ENCODE results near the gene ANK3.

Gene ANK3

GRCh38 chr10:60086421-60086820 is 303.3 kb downstream of the ANK3 start:
- Mint-ChIP-seq H3K36me3 (ENCODE audit: low read depth) (no peaks in the 10 kb centered on the region), H3K27ac (no peak overlapping the region), H3K4me3 (no peak overlapping the region), H3K9me3 (no peaks in the 10 kb centered on the region), H3K4me1 (ENCODE audit: low read depth) (no peaks in the 10 kb centered on the region), H3K27me3 (no peaks in the 10 kb centered on the region)
- intact Hi-C loops (cut with micrococcal nuclease) = no loop called here

GRCh38 chr10:60082744-60083344 is 306.8 kb downstream of the ANK3 start:
- Mint-ChIP-seq H3K9me3 (no peaks in the 10 kb centered on the region), H3K27me3 (no peaks in the 10 kb centered on the region), H3K27ac (no peak overlapping the region), H3K36me3 (ENCODE audit: low read depth) (no peaks in the 10 kb centered on the region), H3K4me1 (ENCODE audit: low read depth) (no peaks in the 10 kb centered on the region), H3K4me3 (no peak overlapping the region)
- intact Hi-C loops (cut with micrococcal nuclease) = no loop called here

- H3K27me3 Mint-ChIP-seq = no peaks in the 10 kb centered on the region
- no peak overlapping the region for H3K4me3 Mint-ChIP-seq
- H3K9me3 Mint-ChIP-seq = no peaks in the 10 kb centered on the region
- no peaks in the 10 kb centered on the region for H3K36me3 Mint-ChIP-seq (ENCODE audit: low read depth)
- no peak overlapping the region for H3K27ac Mint-ChIP-seq
- H3K4me1 Mint-ChIP-seq (ENCODE audit: low read depth) = no peaks in the 10 kb centered on the region
- intact Hi-C loops (cut with micrococcal nuclease) = no loop called here
Observed at GRCh38 chr10:60082341-60082740, 307.3 kb downstream of the ANK3 start.

GRCh38 chr10:60073781-60074656 is 315.7 kb downstream of the ANK3 start:
- H3K27me3 Mint-ChIP-seq = no peaks in the 10 kb centered on the region
- intact Hi-C loops (cut with micrococcal nuclease) = no loop called here
- H3K4me1 Mint-ChIP-seq (ENCODE audit: low read depth) = no peaks in the 10 kb centered on the region
- no peak overlapping the region for H3K4me3 Mint-ChIP-seq
- H3K9me3 Mint-ChIP-seq = peaks cover 8% of the 10 kb centered on the region
- no peaks in the 10 kb centered on the region for H3K36me3 Mint-ChIP-seq (ENCODE audit: low read depth)
- no peak overlapping the region for H3K27ac Mint-ChIP-seq

- H3K27me3 Mint-ChIP-seq = no peaks in the 10 kb centered on the region
- no peak overlapping the region for H3K4me3 Mint-ChIP-seq
- intact Hi-C loops (cut with micrococcal nuclease) = no loop called here
- no peaks in the 10 kb centered on the region for H3K36me3 Mint-ChIP-seq (ENCODE audit: low read depth)
- no peak overlapping the region for H3K27ac Mint-ChIP-seq
- H3K9me3 Mint-ChIP-seq = peaks cover 8% of the 10 kb centered on the region
- no peaks in the 10 kb centered on the region for H3K4me1 Mint-ChIP-seq (ENCODE audit: low read depth)
Observed at GRCh38 chr10:60073397-60073780, 316.3 kb downstream of the ANK3 start.

- intact Hi-C loops (cut with micrococcal nuclease) = no loop called here
- no peaks in the 10 kb centered on the region for H3K4me1 Mint-ChIP-seq (ENCODE audit: low read depth)
- no peaks in the 10 kb centered on the region for H3K27me3 Mint-ChIP-seq
- H3K27ac Mint-ChIP-seq = no peak overlapping the region
- H3K4me3 Mint-ChIP-seq = no peak overlapping the region
- H3K36me3 Mint-ChIP-seq (ENCODE audit: low read depth) = no peaks in the 10 kb centered on the region
- H3K9me3 Mint-ChIP-seq = no peaks in the 10 kb centered on the region
Observed at GRCh38 chr10:60069311-60069710, 320.4 kb downstream of the ANK3 start.

- H3K9me3 Mint-ChIP-seq = no peaks in the 10 kb centered on the region
- no peak overlapping the region for H3K4me3 Mint-ChIP-seq
- intact Hi-C loops (cut with micrococcal nuclease) = no loop called here
- no peaks in the 10 kb centered on the region for H3K4me1 Mint-ChIP-seq (ENCODE audit: low read depth)
- no peak overlapping the region for H3K27ac Mint-ChIP-seq
- H3K27me3 Mint-ChIP-seq = no peaks in the 10 kb centered on the region
- no peaks in the 10 kb centered on the region for H3K36me3 Mint-ChIP-seq (ENCODE audit: low read depth)
Observed at GRCh38 chr10:60050366-60050765, 339.3 kb downstream of the ANK3 start.

GRCh38 chr10:60048091-60048501 is 341.6 kb downstream of the ANK3 start:
- H3K4me3 Mint-ChIP-seq = no peak overlapping the region
- no peaks in the 10 kb centered on the region for H3K9me3 Mint-ChIP-seq
- intact Hi-C loops (cut with micrococcal nuclease) = loop anchor here (5.0 kb wide), 1 partner anchor 421 kb away; no protein-coding TSS in a partner anchor
- no peaks in the 10 kb centered on the region for H3K4me1 Mint-ChIP-seq (ENCODE audit: low read depth)
- no peaks in the 10 kb centered on the region for H3K36me3 Mint-ChIP-seq (ENCODE audit: low read depth)
- H3K27ac Mint-ChIP-seq = no peak overlapping the region
- H3K27me3 Mint-ChIP-seq = no peaks in the 10 kb centered on the region

GRCh38 chr10:60045571-60045970 is 344.1 kb downstream of the ANK3 start:
- Mint-ChIP-seq H3K27ac (no peak overlapping the region), H3K9me3 (no peaks in the 10 kb centered on the region), H3K36me3 (ENCODE audit: low read depth) (no peaks in the 10 kb centered on the region), H3K4me1 (ENCODE audit: low read depth) (peaks cover 12% of the 10 kb centered on the region), H3K4me3 (no peak overlapping the region), H3K27me3 (no peaks in the 10 kb centered on the region)
- intact Hi-C loops (cut with micrococcal nuclease) = loop anchor here (5.0 kb wide), 1 partner anchor 418 kb away; no protein-coding TSS in a partner anchor

- Mint-ChIP-seq H3K36me3 (ENCODE audit: low read depth) (no peaks in the 10 kb centered on the region), H3K4me3 (no peak overlapping the region), H3K27me3 (no peaks in the 10 kb centered on the region), H3K4me1 (ENCODE audit: low read depth) (peaks cover 12% of the 10 kb centered on the region), H3K9me3 (no peaks in the 10 kb centered on the region), H3K27ac (no peak overlapping the region)
- intact Hi-C loops (cut with micrococcal nuclease) = loop anchor here (5.0 kb wide), 1 partner anchor 418 kb away; no protein-coding TSS in a partner anchor
Observed at GRCh38 chr10:60044971-60045370, 344.7 kb downstream of the ANK3 start.

GRCh38 chr10:60044242-60044641 is 345.4 kb downstream of the ANK3 start:
- Mint-ChIP-seq H3K4me1 (ENCODE audit: low read depth) (peaks cover 12% of the 10 kb centered on the region), H3K4me3 (no peak overlapping the region), H3K9me3 (no peaks in the 10 kb centered on the region), H3K36me3 (ENCODE audit: low read depth) (no peaks in the 10 kb centered on the region), H3K27me3 (no peaks in the 10 kb centered on the region), H3K27ac (no peak overlapping the region)
- intact Hi-C loops (cut with micrococcal nuclease) = no loop called here

- Mint-ChIP-seq H3K4me1 (ENCODE audit: low read depth) (peaks cover 12% of the 10 kb centered on the region), H3K27ac (no peak overlapping the region)
- intact Hi-C loops (cut with micrococcal nuclease) = no loop called here
Observed at GRCh38 chr10:60043561-60044241, 346.0 kb downstream of the ANK3 start.

GRCh38 chr10:60042914-60043313 is 346.8 kb downstream of the ANK3 start:
- peaks cover 12% of the 10 kb centered on the region for H3K4me1 Mint-ChIP-seq (ENCODE audit: low read depth)
- H3K9me3 Mint-ChIP-seq = no peaks in the 10 kb centered on the region
- no peaks in the 10 kb centered on the region for H3K36me3 Mint-ChIP-seq (ENCODE audit: low read depth)
- H3K4me3 Mint-ChIP-seq = no peak overlapping the region
- no peaks in the 10 kb centered on the region for H3K27me3 Mint-ChIP-seq
- intact Hi-C loops (cut with micrococcal nuclease) = no loop called here
- no peak overlapping the region for H3K27ac Mint-ChIP-seq

More at GRCh38 chr10:60043561-60044241, 346.0 kb downstream of the ANK3 start:
- Mint-ChIP-seq H3K9me3 (no peaks in the 10 kb centered on the region), H3K4me3 (no peak overlapping the region), H3K36me3 (ENCODE audit: low read depth) (no peaks in the 10 kb centered on the region), H3K27me3 (no peaks in the 10 kb centered on the region)

- H3K36me3 Mint-ChIP-seq (ENCODE audit: low read depth) = no peaks in the 10 kb centered on the region
- H3K27ac Mint-ChIP-seq = no peak overlapping the region
- intact Hi-C loops (cut with micrococcal nuclease) = no loop called here
Observed at GRCh38 chr10:60042262-60042661, 347.4 kb downstream of the ANK3 start.

More at GRCh38 chr10:60042262-60042661, 347.4 kb downstream of the ANK3 start:
- no peaks in the 10 kb centered on the region for H3K27me3 Mint-ChIP-seq
- H3K4me3 Mint-ChIP-seq = no peak overlapping the region
- peaks cover 12% of the 10 kb centered on the region for H3K4me1 Mint-ChIP-seq (ENCODE audit: low read depth)
- no peaks in the 10 kb centered on the region for H3K9me3 Mint-ChIP-seq
